NCI-H1417 treated with DMSO at 0.1 percent for 48 hours (cell line): ENCODE measurements around the gene PDE4D.

Source experiments
- DNase-seq: peaks from one replicate; lab custom pipeline; 2025; lab: John Stamatoyannopoulos, UW

PDE4D gene

GRCh38 chr5:59208474-59208873, 685.1 kb downstream of the PDE4D start:
- DNase-seq = no peak

DNA sequence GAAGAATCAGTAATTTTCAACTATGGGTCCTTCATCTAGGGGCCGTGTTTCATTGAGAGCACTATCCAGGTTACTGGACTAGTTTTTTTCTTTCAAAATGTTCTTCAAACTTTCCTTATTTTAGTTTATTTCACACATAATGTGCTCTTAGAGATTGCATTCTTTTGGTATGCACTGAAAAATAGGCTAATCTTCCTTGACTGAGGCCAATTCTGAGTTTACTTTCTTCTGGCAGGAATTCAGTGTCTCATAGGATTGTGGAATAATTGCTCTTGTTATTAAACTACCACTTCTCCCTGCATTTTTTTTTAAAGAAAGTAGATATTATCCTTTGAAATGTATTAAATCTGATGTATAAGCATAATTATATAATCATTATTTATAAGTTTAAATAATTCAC, 686.1 kb downstream of the PDE4D start:
- no peak for DNase-seq

DNA sequence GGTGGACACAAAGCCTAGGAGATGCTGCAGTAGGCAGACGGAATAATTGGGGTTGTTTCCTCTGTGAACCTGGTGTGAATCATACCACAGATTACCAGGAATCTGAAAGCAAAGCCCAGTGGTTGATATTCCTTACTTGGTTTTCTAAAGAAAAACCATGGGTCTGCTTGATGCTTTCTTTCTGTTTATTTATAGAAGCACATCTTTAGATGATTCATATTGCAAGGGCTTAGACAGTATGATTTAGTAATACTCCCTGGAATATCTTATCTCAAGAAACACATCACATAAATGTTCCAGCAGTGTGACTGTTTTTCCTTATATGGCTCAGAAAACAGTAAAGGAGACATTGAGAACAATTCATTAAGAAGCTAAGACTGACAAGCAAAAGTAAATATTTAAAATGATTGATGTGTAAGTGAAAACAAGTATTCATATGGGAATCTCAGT, 687.4 kb downstream of the PDE4D start:
- no peak for DNase-seq

GRCh38 chr5:59204114-59204897, 689.2 kb downstream of the PDE4D start:
- no peak for DNase-seq

GRCh38 chr5:59199868-59200267, 693.7 kb downstream of the PDE4D start:
- DNase-seq = no peak

- DNase-seq = no peak
These were observed 694.7 kb downstream of the PDE4D start for GRCh38 chr5:59198832-59199231.

DNA sequence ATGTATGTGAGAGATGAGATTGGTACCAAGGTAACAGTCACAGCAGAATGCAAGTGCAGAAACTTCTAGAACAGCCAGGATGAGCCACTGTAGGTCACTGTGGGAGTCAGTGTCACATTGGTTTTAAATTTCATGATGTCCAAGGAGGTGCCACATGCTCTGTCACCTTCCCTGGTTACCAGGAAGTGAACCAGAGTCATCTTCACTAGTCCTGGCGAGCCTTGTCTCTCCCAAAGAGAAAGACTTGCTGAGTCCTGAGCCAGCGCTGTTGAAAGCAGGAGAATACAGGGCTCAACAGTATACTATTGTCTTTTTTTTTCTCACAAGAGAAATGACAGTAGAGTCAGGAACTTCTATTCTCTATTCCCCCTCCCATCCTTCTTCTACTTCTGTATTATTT, 695.2 kb downstream of the PDE4D start:
- no peak for DNase-seq

GRCh38 chr5:59197911-59198310, 695.6 kb downstream of the PDE4D start:
- DNase-seq = no peak

- no peak for DNase-seq
These were observed 699.8 kb downstream of the PDE4D start for GRCh38 chr5:59193616-59194319.

DNA sequence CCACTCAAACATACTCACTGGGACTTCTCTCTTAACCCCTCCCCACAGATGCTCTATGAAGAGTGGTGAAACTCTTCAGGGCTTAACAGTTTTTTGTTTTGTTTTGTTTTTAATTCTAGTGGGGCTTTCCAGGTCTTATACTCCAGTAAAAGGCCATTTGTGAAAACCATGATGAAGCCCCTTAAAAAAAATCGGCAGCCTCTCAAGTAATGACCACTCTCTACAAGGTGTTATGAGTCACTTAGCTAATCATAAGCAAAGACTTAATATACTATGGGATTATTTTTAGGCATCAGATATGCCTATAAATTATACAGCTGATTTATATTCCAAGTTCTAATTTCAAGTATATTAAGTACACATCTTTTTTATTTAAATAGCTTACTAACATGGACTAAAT, 702.8 kb downstream of the PDE4D start:
- no peak for DNase-seq

DNA sequence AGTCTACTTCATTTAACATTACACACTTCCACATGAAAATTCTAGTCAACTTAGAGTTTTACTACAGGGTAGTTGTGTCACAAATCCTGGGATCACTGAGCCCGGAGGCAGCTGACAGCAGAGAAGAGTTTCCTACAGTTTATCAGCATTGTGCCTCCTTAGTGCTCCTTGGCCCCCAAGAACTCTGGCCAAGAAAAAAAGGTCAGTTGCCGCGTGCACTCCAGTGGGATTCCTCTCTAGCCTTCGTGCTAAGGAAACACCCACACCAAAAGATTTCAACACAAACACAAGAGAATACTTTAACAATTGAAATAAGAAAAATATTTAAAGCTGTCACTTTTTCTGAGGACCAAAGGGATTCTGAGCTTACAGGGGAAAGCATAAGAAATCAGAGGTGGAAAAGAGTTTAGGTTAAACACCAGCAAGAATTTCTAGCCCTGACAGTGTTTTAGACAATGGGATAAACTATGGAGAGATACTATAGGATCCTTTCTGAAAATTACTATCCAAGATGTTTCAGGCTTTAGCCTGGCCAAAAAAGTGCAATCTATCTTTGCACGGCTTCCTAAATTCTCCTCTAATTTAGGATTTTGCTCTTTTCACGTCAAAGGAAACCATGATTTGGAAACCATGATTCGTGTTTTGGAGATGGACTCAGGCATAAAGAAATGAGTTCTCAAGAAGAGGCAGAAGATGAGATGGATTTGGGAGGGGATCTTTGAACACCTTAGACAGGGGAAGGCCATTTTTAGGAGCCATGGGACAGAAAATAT, 703.9 kb downstream of the PDE4D start:
- DNase-seq = no peak

GRCh38 chr5:59188419-59189225, 704.9 kb downstream of the PDE4D start:
- no peak for DNase-seq

GRCh38 chr5:59187857-59188256, 705.7 kb downstream of the PDE4D start:
- DNase-seq = no peak

- no peak for DNase-seq
These were observed 706.9 kb downstream of the PDE4D start for GRCh38 chr5:59186623-59187022.

GRCh38 chr5:59185757-59186385, 707.7 kb downstream of the PDE4D start:
- no peak for DNase-seq

DNA sequence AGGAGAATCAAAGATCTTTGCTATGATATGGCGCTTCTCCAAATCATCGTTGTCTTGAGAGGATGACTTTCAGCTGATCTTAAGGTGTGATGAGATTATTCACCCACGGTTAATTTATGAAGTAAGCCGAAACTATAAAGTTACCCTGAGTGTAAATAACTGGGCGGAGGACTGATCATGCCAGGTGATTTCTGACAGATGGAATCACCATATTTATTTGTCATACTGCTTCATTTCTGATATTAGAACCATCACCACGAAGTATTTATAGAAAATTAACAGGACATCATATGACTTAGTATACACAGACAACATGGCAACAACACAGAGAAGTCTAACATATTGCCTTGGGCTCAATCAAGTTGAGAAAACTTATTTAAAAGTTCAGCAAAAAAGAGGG, 708.8 kb downstream of the PDE4D start:
- no peak for DNase-seq

DNA sequence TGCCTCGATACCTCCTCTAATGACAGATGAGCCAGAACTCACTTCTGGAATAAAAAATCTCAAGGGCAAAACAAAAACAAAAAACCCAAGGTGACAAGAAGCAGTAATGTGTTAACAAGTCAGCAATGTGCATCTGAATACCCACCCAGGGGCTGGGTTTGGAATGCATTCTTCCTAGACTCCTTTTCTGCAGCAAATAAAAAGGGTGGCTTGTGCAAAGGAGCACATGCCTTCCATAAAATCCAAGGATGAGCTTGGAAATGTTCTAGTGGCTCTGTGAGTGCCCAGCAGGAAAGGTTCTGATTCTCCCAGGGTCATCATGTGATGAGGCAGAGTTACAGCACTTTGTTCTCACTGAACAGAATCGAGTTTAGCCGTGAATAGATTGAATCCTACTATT, 710.8 kb downstream of the PDE4D start:
- no peak for DNase-seq

DNA sequence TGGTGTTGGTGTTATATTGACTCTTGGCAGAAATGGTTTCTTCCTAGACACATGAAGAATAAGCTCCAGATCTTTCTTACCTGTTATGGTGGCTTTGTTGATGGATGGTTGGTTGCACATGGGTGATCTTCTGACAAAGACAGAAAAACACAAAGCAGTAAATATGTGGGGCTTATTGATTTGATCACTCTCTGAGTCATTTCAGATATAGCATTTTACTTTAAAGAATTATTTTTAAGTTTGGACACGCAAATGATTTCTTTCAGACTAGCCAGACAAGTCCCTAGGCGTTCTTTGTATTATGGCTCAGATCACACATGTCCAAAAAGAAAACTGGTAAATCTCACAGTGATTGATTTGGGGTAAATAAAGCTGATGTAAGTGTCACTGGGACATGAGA, 713.0 kb downstream of the PDE4D start:
- DNase-seq = no peak

GRCh38 chr5:59179704-59180103, 713.8 kb downstream of the PDE4D start:
- DNase-seq = no peak

- DNase-seq = no peak
These were observed 715.0 kb downstream of the PDE4D start for GRCh38 chr5:59178482-59178881.

- no peak for DNase-seq
These were observed 715.5 kb downstream of the PDE4D start for GRCh38 chr5:59178071-59178470.
